T-helper 22 cell (primary cell): Measurements from ENCODE around the gene BMP6.

ENCODE experiments used
- DNase-seq: peaks from one replicate; pipeline ENCODE4 v3.0.0-alpha.2; 2020; ENCODE audit warnings: low read depth

Gene BMP6

DNA sequence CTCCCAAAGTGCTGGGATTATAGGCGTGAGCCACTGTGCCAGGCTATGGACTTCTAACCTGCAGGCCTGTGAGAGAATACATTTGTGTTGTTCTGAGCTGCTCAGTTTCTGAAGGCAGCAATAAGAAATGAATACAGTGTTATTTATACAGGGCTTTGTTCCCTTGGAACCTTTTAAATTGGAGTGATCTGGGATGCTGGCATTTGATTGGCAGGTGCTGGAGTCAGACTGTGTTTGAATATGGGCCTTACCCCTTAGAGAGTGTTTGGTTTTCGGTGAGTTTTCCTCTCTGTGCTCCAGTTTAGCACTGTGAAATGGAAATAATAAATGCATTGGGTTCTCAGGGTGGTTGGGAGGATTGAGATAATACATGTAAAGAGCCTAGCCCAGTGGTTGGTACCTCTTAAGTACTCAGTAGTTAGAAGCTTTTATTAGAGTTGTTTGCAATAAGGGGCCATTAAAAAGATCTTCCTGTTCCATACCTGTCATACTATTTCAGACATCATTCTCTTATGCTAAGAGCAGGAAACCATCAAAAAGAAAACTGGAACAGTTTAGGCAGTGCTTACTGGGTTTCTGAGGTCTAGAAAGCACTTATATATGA is 22.1 kb downstream of the BMP6 start:
- no peak for DNase-seq

DNA sequence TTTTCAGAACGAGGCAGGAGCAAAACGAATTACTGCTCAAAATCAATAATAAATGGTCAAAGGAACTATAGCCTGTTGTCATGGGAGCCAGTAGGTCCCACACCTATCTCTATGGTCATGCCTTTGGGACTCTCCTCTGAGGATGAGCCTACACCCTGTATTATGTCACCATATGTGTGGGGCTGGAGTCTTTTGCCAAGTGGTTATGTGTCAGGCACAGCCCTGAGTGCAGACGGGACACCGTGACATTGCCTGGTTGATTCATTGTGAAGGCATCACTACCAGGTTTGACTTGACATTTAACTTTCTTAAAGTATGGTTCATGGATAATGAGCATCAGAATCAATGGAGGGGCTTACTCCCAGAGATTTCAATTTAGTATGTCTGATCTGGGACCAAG is 23.6 kb downstream of the BMP6 start:
- no peak for DNase-seq

- no peak for DNase-seq
Measured at GRCh38 chr6:7750197-7750596, 24.3 kb downstream of the BMP6 start.

DNA sequence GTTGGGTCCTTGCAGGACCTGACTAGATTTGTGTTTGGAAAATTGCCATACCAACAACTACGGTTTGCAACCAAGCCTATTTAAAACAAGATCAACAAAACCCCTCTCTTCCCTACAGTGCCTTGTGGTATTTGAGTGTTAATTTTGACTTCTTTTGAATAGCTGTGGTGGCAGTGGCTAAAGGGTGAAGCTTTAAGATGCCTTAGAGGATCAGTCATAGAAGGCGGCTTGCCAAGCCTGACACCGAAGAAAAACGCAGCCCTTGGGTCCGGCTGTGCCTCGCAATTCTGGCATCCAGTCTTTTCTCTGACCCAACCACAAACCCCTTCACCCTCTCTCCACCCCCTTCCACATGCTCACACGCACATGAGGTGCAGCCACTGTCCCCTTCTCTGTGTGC is 32.6 kb downstream of the BMP6 start:
- no peak for DNase-seq

- no peak for DNase-seq
Measured at GRCh38 chr6:7759320-7759719, 33.4 kb downstream of the BMP6 start.

- DNase-seq = no peak
Measured at GRCh38 chr6:7761051-7761450, 35.2 kb downstream of the BMP6 start.

DNA sequence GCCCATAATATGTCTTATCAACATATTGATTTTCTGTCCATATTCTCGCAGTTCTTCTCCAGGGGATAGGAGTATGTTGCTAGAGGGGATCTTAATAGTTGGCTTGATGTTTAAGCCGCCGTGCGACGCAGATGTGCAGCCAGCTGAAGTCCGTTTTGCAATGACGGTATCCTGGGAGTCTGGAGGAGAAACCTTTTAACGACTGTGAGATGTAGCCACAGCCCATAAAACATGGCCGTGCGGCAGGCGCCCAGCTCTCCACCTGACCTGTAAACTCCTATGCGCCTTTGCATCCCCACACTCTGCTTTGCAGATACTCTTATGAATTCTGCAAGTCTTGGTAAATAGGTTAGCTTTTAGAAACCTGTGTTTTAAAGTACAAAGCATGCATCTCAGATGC is 36.9 kb downstream of the BMP6 start:
- DNase-seq = no peak

DNA sequence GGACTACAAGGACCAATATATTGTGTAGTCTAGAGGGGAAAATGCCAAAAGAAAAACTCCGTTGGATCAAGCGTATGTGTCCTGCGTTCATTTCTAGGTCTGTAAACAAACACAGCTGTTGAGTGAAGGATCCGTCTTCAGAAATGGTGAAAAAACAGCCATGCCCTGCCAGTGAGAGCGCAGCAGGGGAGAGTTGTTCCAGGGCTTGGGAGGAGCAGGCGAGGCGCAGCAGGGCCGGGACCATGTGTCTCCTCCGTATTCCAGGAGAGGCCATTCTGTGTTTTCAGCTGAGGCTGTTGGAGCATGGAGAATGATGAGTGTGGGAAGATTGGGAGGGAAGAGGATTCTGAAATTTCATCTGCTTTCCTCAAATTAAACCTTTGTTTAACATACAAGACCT is 38.0 kb downstream of the BMP6 start:
- DNase-seq = no peak

DNA sequence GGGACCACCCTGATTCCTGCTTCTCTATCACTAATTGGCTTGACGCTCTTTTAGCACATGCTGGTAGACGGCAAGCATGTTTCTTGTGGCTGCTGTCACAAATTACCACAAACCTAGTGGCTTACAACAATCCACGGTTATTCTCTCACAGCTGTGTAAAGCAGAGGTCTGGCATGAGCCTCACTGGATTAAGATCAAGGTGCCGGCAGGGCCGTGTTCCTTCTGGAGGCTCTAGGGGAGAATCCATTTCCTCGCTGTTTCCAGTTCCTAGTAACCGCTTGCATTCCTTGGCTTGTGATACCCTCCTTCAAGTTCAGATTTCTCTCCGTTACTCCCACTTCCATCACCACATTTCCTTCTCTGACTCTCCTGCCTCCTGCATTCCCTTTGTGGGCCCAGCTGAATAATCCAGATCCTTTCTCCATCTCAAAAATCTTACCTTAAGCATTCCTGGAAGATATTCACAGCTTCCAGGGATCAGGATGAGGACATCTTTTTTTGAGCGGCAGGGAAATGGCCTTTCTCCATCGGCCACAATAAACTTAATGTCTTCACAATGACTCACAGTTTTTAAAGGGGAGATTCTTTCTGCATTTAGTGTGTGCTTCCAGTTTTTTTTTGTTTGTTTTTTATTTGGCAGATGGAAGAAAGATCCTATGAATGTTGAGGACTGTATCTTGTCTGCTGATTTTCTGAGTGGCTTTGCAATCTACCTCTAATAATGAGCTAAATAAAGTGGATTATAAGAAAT is 39.9 kb downstream of the BMP6 start:
- no peak for DNase-seq

DNA sequence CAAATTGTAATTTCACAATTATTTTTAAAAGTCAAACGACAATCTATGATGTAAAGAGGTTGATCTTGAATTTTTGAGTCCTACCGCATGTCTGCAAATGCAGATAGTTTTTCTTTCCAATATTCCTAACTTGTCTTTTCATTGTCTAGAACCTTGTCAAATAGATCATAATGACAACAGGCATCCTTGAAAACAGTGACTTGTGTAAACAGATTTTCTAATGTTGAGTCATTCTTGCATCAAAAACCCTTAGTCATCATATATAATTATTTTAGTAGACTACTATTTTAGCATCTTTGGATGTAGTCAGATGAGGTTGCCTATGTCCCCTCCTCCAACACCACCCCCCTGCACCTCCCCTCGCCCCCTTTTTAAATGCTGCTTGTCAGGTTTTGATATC is 43.8 kb downstream of the BMP6 start:
- DNase-seq = no peak

DNA sequence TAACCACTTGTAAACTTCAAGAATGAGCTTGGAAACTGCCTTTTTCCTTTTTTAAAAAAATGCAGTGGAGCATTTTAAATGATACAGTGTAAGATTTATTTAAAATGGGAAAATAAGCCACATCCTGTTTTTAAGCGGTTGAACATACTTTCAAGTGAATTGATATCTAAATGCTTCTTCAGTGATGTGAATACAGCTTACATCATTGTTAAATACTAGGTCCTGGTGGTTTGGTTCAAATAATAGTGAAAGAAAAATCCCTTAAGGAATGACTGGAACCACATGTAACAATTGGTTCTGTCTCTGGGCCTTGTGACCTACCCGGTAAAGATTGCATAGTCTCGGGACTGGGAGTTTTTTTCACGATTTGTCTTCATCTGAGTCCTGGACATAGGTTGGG is 44.2 kb downstream of the BMP6 start:
- DNase-seq = no peak

GRCh38 chr6:7770601-7771000 is 44.7 kb downstream of the BMP6 start:
- DNase-seq = no peak

DNA sequence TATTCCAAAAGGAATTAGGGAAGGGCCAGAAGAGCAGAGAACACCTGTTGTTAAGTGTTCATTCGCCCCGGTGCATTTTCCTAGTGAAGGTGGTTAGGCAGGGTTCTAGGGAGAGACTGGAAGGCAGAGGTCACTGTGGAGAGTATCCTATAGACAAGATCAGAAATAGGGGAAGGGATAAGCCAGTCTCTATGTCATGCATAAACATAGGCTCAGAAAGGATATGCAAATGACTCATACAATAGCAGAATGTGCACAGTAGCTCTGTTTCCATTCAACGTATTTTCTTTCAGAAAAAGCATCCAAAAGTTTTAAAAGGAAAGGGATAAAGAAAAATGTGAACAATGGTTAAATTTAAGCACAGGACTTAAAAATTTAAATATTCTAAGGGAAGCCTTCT is 47.4 kb downstream of the BMP6 start:
- no peak for DNase-seq

DNA sequence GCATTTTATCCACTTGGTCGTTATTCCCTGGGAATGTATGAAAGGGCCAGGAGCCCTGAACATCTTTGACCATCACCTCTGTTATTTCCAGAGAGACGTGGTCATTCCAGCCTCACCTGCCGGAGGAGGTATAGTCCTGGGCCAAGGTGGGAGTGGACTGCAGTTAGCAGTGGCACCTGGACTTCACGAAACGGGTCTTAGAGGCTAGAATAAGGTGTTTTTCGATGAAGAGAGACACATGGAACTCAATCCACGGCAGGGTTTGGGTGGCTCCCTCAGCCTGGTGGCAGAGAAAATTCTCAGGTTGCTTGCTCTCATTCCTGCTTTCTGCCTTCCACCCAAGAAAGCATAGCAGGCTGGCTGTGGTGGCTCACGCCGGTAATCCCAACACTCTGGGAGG is 48.0 kb downstream of the BMP6 start:
- no peak for DNase-seq

- DNase-seq = no peak
Measured at GRCh38 chr6:7776509-7776908, 50.6 kb downstream of the BMP6 start.

DNA sequence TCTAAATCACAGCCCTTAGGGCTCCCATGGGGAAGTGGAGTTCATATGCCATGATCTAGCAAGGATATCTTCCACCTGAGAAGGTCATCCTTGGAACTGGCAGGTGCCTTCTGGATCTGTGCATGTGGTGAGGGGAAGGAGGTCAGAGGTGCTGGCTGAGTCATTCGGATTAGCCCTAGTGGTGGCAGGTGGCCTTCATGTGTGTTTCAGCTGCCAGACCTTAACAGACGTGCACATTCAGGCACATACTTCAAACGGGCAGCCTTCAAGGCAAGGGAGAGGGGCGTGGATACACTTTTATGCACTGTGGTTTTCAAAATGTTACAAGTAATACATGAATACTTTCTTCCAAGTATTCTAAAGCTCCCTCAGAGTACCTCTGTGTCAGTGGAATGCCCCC is 51.2 kb downstream of the BMP6 start:
- no peak for DNase-seq

DNA sequence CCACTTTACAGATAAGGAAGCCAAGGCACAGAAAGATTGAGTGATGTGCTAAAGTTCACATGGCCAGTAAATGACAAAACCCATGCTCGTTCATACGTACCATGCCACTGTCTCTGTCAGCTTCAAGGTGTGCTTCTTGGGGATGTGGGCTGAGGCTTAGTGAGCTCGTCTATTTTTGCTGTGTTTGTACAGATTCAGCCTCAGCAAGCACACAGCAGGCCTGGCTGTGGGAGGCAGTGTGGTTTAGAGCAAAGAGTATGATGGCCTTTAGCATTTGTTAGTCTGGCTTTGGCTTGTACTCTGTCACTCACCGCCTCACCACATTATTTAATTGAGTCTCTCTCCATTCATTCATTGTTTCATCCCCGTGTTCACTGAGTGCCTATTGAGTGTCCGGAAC is 55.3 kb downstream of the BMP6 start:
- no peak for DNase-seq

- DNase-seq = no peak
Measured at GRCh38 chr6:7784248-7784647, 58.3 kb downstream of the BMP6 start.

- DNase-seq = no peak
Measured at GRCh38 chr6:7784706-7785105, 58.8 kb downstream of the BMP6 start.

GRCh38 chr6:7785243-7786035 is 59.5 kb downstream of the BMP6 start:
- DNase-seq = no peak

DNA sequence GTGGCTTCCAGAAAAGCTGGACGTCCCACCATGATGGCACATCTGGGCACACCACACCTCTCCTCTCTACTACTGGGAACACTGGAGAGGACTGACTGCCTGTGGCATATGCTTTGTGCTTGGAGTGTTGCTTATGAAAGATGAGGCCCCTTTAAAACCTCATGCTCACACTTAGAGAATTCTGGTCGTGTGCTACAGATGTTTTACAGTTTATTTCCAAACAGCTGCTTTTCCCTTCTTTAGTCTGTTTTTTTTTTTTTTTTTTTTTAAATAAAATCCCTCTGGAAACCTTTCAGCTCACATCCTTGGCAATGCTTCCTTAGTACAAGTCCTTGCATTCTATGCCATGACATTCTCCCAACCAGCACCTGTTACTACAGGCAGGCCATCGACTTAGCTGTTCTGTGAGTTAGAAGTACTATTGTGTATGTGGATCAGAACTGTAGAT is 60.3 kb downstream of the BMP6 start:
- no peak for DNase-seq

GRCh38 chr6:7787137-7787608 is 61.3 kb downstream of the BMP6 start:
- no peak for DNase-seq

- DNase-seq = no peak
Measured at GRCh38 chr6:7787731-7788130, 61.8 kb downstream of the BMP6 start.
